Ovary (tissue), 9 donors: ENCODE measurements around the gene CD68. TPM values are rescaled to one million over a fixed set of nuclear protein-coding genes. Genes with fewer than 3 reads are reported as not detected.
"Not testable (repeated sequence)": the region's sequence is repeated elsewhere in the genome, so short reads cannot be mapped to it uniquely, and the experiment has no call there.

Experiments used
- DNase-seq, 5 donors: peaks; one replicate each; pipeline ENCODE4 v3.0.0-alpha.2; 2019 to 2020
- H3K27ac ChIP-seq, 2 donors: fragments of 200-600 bp; one replicate each; pipeline versions ENCODE4 v1.5.1 to v1.8.0; 2019 to 2022
- H3K27me3 ChIP-seq: fragments of 200-600 bp; one replicate; pipeline ENCODE4 v1.8.0; 2022
- H3K36me3 ChIP-seq: fragments of 200-600 bp; sonication (generic); one replicate; pipeline ENCODE4 v1.5.1; 2019
- H3K4me1 ChIP-seq: one replicate; pipeline ENCODE4 v1.8.1; 2013; ENCODE audit warnings: mild to moderate bottlenecking, moderate library complexity; ENCODE audit not compliant: insufficient read depth
- H3K4me3 ChIP-seq: fragments of 200-600 bp; sonication (generic); one replicate; pipeline ENCODE4 v1.5.1; 2017
- H3K9me3 ChIP-seq, 2 donors: fragments of 200-600 bp in 1 of 2; sonication (generic) in 1 of 2; one replicate each; pipeline versions ENCODE4 v1.5.1 to v1.8.1; 2013 to 2019; ENCODE audit warnings: mild to moderate bottlenecking in 1 of 2, moderate library complexity in 1 of 2
- EP300 ChIP-seq: sonication (generic); formaldehyde crosslinking; IDR thresholded peaks from one replicate; pipeline ENCODE4 v1.6.1; 2017; ENCODE audit warnings: antibody characterized with exemption
- POLR2A ChIP-seq: fragments of 450-650 bp; IDR thresholded peaks from one replicate; pipeline ENCODE4 v1.6.1; 2017; ENCODE audit warnings: antibody characterized with exemption, mild to moderate bottlenecking, moderate library complexity
- WGBS, 3 donors: extraction: QIAGEN DNeasy Blood & Tissue Kit in 1 of 3; methylation state at CpG; one replicate each; pipeline versions ENCODE4 v1.1.5 to v1.1.7; 2013 to 2017; 5-methylcytosine and 5-hydroxymethylcytosine counted together
- intact Hi-C, 4 donors: fragments of 100-400 bp; cut with DNase I; formaldehyde crosslinking; loops; one replicate each; pipeline versions ENCODE4 v1.11.0 to v1.15.1; 2022 to 2023
- polyA plus RNA-seq, 2 donors: library from polyadenylated mRNA; stranded (reverse); fragments of 200-250 nt in 1 of 2; fragments of 350-450 nt in 1 of 2; fragmentation: Illumina TruSeq in 1 of 2; extraction: RNeasy Lipid Tissue Mini Kit (QIAGEN cat#74804) in 1 of 2; gene quantifications; one replicate each; pipeline ENCODE4 v1.2.3, GENCODE V29; 2013 to 2014
- total RNA-seq, 7 donors: library from RNA; depleted of rRNA in 2 of 7; stranded (reverse); fragments of >200 nt in 2 of 7; fragmentation: NEBNext Ultra II Directional in 3 of 7; extraction: Animal tissue kit (Norgen Biotek cat#: 25700) in 3 of 7; gene quantifications; one replicate each; pipeline versions ENCODE4 v1.1.0 to v1.2.4, GENCODE V29; 2016 to 2023
- TF ChIP-seq, protein P1 (sequence below), 3 donors: fragments of 450-650 bp in 2 of 3; fragments of 200-600 bp in 1 of 3; IDR thresholded peaks; one replicate each; pipeline versions ENCODE4 v1.5.1 to v1.8.0; 2016 to 2022; ENCODE audit warnings: antibody characterized with exemption in 3 of 3, mild to moderate bottlenecking in 1 of 3
- donor health status: DM: no; HTN: no; CAD: no; lungs with moderate emphysema.
- donor health status: DM: no; HTN: no; CAD: no.
- donor health status: Bipolar disorder and iron deficiency.
- donor health status: DM: yes; HTN: yes; CAD: no.
- donor health status: DM: no; HTN: no; CAD: no.
- donor health status: DM: yes; HTN: yes; CAD: no.

Gene CD68
- total and polyA plus RNA-seq, 9 donors: 5.2 to 132 (median 15.4) TPM

DNA sequence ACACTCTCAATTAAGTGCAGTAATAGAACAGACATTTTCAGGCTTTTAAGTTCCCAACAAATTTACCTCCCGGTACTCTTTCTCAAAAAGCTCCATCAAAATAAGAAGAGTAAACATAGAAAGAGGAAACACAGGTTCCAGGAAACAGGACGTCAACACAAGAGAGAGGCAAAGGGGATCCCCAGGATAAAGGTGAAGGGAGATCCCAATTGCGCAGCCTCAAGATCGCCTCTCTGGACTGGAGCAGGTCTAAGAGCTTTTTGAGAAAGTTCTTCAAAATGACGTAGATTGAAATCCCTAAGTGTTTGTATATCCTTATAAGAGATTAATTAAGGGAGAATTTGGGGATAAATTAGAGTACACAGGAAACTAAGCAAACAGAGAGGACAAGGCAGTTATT lies 39.2 kb downstream of the CD68 start:
- no peak for TF ChIP-seq POLR2A
- TF ChIP-seq, protein P1, sequence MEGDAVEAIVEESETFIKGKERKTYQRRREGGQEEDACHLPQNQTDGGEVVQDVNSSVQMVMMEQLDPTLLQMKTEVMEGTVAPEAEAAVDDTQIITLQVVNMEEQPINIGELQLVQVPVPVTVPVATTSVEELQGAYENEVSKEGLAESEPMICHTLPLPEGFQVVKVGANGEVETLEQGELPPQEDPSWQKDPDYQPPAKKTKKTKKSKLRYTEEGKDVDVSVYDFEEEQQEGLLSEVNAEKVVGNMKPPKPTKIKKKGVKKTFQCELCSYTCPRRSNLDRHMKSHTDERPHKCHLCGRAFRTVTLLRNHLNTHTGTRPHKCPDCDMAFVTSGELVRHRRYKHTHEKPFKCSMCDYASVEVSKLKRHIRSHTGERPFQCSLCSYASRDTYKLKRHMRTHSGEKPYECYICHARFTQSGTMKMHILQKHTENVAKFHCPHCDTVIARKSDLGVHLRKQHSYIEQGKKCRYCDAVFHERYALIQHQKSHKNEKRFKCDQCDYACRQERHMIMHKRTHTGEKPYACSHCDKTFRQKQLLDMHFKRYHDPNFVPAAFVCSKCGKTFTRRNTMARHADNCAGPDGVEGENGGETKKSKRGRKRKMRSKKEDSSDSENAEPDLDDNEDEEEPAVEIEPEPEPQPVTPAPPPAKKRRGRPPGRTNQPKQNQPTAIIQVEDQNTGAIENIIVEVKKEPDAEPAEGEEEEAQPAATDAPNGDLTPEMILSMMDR (IDR thresholded peaks at IDR 0.05): no peak
- Histone ChIP-seq H3K27me3 (no peaks in the 10 kb centered on the region), H3K4me3 (no peak overlapping the region), H3K9me3 (no peaks in the 10 kb centered on the region), H3K27ac (no peak overlapping the region), H3K4me1 (peaks cover 3% of the 10 kb centered on the region), H3K36me3 (no peaks in the 10 kb centered on the region)
- intact Hi-C loops: no loop called here
- no peak for DNase-seq
- 82 to 86% (median 84%) methylated on average over 5 of the region's 5 CpGs for WGBS, 3 donors

DNA sequence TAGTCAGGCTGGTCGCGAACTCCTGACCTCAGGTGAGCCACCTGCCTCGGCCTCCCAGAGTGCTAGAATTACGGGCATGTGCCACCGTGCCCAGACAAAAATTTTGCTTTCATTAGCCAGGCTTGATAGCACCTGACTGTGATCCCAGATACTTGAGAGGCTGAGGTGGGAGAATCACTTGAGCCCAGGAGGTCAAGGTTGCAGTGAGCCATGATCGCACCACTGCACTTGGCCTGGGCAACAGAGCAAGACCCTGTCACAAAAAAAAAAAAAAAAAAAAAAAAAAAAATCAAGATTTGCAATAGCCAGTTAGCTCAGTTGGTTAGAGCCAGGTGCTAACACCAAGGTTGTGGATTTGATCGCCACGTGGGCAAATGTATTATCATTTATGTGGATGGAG lies 41.4 kb downstream of the CD68 start:
- no peak for DNase-seq
- intact Hi-C loops: loop anchor here in 1 of 4 donors (10.0 kb wide), 1 partner anchor 214 kb away; the partner anchor contains the start of gene KDM6B
- H3K4me3 ChIP-seq: no peak overlapping the region
- H3K4me1 ChIP-seq: no peaks in the 10 kb centered on the region
- no peak for TF ChIP-seq POLR2A
- TF ChIP-seq EP300: no peak
- TF ChIP-seq, protein P1 (IDR thresholded peaks at IDR 0.05): no peak
- no peak overlapping the region for H3K27ac ChIP-seq
- no peaks in the 10 kb centered on the region for H3K9me3 ChIP-seq
- H3K36me3 ChIP-seq: no peaks in the 10 kb centered on the region
- no peaks in the 10 kb centered on the region for H3K27me3 ChIP-seq
- WGBS, 3 donors: 83 to 92% (median 92%) methylated on average over 8 of the region's 8 CpGs

DNA sequence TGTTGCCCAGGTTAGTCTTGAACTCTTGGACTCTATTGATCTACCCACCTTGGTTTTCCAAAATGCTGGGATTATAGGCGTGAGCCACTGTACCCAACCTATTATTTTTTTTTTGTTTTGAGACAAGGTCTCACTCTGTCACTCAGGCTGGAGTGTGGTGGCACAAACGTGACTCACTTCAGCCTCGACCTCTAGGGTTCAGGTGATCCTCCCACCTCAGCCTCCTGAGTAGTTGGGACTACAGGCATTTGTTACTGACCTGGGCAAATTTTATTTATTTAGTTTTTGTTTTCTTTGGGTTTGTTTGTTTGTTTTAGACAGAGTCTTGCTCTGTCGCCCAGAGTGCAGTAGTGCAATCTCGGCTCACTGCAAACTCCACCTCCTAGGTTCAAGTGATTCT lies 44.2 kb downstream of the CD68 start:
- WGBS, 3 donors: 80 to 92% (median 89%) methylated on average over 5 of the region's 5 CpGs

DNA sequence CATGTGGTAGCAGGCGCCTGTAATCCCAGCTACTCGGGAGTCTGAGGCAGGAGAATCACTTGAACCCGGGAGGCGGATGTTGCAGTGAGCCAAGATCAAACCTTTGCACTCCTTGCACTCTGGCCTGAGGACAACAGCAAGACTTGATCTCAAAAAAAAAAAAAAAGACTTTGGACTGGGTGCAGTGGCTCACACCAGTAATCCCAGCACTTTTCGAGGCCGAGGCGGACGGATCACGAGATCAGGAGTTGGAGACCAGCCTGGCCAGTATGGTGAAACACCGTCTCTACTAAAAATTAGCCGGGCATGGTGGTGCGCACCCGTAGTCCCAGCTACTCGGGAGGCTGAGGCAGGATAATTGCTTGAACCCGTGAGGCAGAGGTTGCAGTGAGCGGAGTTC lies 46.3 kb downstream of the CD68 start:
- intact Hi-C loops: loop anchor here in 1 of 4 donors (2.0 to 10.0 kb wide), 2 partner anchors 61 to 209 kb away; partner anchors contain the start of genes KDM6B and TP53
- 94 to 98% (median 97%) methylated on average over 16 of the region's 16 CpGs for WGBS, 3 donors
- not testable (repeated sequence) for H3K9me3 ChIP-seq, H3K4me3 ChIP-seq, H3K36me3 ChIP-seq, H3K27me3 ChIP-seq, H3K4me1 ChIP-seq, DNase-seq
- H3K27ac ChIP-seq: peak overlapping the region in 1 of 2 donors; percentile 97

More for the DNA sequence above, 44.2 kb downstream of the CD68 start:
- Histone ChIP-seq H3K4me3 (no peak overlapping the region), H3K36me3 (no peaks in the 10 kb centered on the region), H3K27ac (no peak overlapping the region), H3K4me1 (peaks cover 4% of the 10 kb centered on the region), H3K9me3 (no peaks in the 10 kb centered on the region), H3K27me3 (no peaks in the 10 kb centered on the region)
- TF ChIP-seq EP300 (no peak), POLR2A (no peak)
- TF ChIP-seq, protein P1 (IDR thresholded peaks at IDR 0.05): no peak
- no peak for DNase-seq
- intact Hi-C loops: loop anchor here in 1 of 4 donors (10.0 kb wide), 1 partner anchor 211 kb away; the partner anchor contains the start of gene KDM6B

DNA sequence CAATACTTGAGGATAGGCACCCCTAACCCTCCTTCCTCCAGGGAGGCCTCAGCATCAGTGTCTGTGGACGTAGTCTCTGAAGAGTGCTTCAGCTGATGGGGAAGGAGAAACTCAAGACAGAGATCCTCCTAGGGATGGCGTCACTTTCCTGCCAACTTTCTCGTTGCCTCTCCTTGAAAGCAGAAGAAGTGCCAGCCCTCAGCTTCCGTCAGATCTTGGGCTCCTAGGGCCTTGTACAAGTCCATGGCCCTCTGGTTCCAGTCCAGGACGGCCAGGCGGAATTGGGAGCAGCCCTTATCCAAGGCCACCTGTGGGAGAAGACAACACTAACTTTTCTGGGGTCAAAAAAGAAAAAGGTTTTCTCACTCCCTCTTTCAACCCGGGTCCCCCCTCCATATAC lies 46.9 kb downstream of the CD68 start:
- H3K4me1 ChIP-seq: peaks cover 7% of the 10 kb centered on the region
- H3K4me3 ChIP-seq: no peak overlapping the region
- intact Hi-C loops: loop anchor here in 1 of 4 donors (2.0 to 10.0 kb wide), 2 partner anchors 60 to 208 kb away; partner anchors contain the start of genes KDM6B and TP53
- DNase-seq: peak in 1 of 5 donors; percentile 39
- no peaks in the 10 kb centered on the region for H3K9me3 ChIP-seq
- H3K27ac ChIP-seq: peak overlapping the region in 1 of 2 donors; percentile 97
- no peaks in the 10 kb centered on the region for H3K36me3 ChIP-seq
- WGBS, 3 donors: 43 to 64% (median 49%) methylated on average over 7 of the region's 7 CpGs
- TF ChIP-seq, protein P1 (IDR thresholded peaks at IDR 0.05): no peak
- no peak for TF ChIP-seq POLR2A
- TF ChIP-seq EP300: no peak
- H3K27me3 ChIP-seq: no peaks in the 10 kb centered on the region
